Caco-2 (cell line): Measurements from ENCODE around the gene MBP. TPM values are rescaled to one million over a fixed set of nuclear protein-coding genes. Genes with fewer than 3 reads are reported as not detected.
"Not testable (repeated sequence)": the region's sequence is repeated elsewhere in the genome, so short reads cannot be mapped to it uniquely, and the experiment has no call there.

Source experiments
- BruUV-seq: library from RNA; stranded (reverse); fragments of 400-500 nt; replicated peaks from 2 replicates; lab custom pipeline; 2021; lab: Mats Ljungman, UMichigan
- CTCF ChIA-PET: fragments of 300-600 bp; sonication (Branson Sonifier 250); formaldehyde crosslinking; loops from one replicate; lab custom pipeline; 2022; ENCODE audit warnings: antibody characterized with exemption; lab: Charles Lee
- POLR2A ChIA-PET: fragments of 300-600 bp; sonication (Branson Sonifier 250); formaldehyde crosslinking; loops from one replicate; lab custom pipeline; 2022; ENCODE audit warnings: antibody characterized with exemption; lab: Charles Lee
- DNase-seq, 2 experiments: peaks; one replicate each; pipeline versions ENCODE4 v3.0.0 to v3.0.0-alpha.2; 2020 to 2022
- H3K27me3 ChIP-seq: replicated peaks from 2 replicates; pipeline ENCODE4 v1.6.0; 2011; ENCODE audit warnings: low read length; ENCODE audit not compliant: control insufficient read depth, insufficient read depth
- H3K36me3 ChIP-seq: 2 replicates; pipeline ENCODE4 v1.5.1; 2011; ENCODE audit warnings: low read length; ENCODE audit not compliant: control insufficient read depth, insufficient read depth
- H3K4me1 ChIP-seq: fragments of 250-450 bp; sonication (Bioruptor Pico); 2 replicates; pipeline ENCODE4 v1.5.1; 2020; ENCODE audit warnings: mild to moderate bottlenecking
- H3K4me3 ChIP-seq: 2 replicates; pipeline ENCODE4 v1.5.1; 2011; ENCODE audit warnings: low read depth, mild to moderate bottlenecking, control low read depth, low read length
- H3K9me3 ChIP-seq: fragments of 250-450 bp; sonication (Bioruptor Pico); 2 replicates; pipeline ENCODE4 v1.5.1; 2020; ENCODE audit warnings: mild to moderate bottlenecking, moderate library complexity
- H3K27ac Mint-ChIP-seq: one replicate; pipeline ENCODE4 v1.8.0; 2022; ENCODE audit warnings: mixed read lengths; ENCODE audit not compliant: unreplicated experiment
- H3K27me3 Mint-ChIP-seq: one replicate; pipeline ENCODE4 v1.8.0; 2022; ENCODE audit warnings: mixed read lengths; ENCODE audit not compliant: insufficient read depth, unreplicated experiment
- H3K36me3 Mint-ChIP-seq: one replicate; pipeline ENCODE4 v1.8.0; 2022; ENCODE audit warnings: mild to moderate bottlenecking, mixed read lengths; ENCODE audit not compliant: insufficient read depth, unreplicated experiment
- H3K4me1 Mint-ChIP-seq: one replicate; pipeline ENCODE4 v1.8.0; 2022; ENCODE audit warnings: low read depth, mixed read lengths; ENCODE audit not compliant: unreplicated experiment
- H3K4me3 Mint-ChIP-seq: one replicate; pipeline ENCODE4 v1.8.0; 2022; ENCODE audit warnings: mild to moderate bottlenecking, moderate library complexity, mixed read lengths; ENCODE audit not compliant: unreplicated experiment
- H3K9me3 Mint-ChIP-seq: one replicate; pipeline ENCODE4 v1.8.0; 2022; ENCODE audit warnings: mixed read lengths; ENCODE audit not compliant: unreplicated experiment
- intact Hi-C: fragments of 100-400 bp; cut with micrococcal nuclease; formaldehyde crosslinking; loops from one replicate; pipeline ENCODE4 v1.10.0; 2022; ENCODE audit not compliant: unreplicated experiment
- total RNA-seq: library from RNA; stranded (reverse); gene quantifications from 2 replicates; pipeline ENCODE4 v1.2.3, GENCODE V29; 2022
- TF ChIP-seq, protein P1 (sequence below), 2 experiments: fragments of 200-600 bp in 1 of 2; IDR thresholded peaks; 1 replicate in 1 of 2; 2 replicates in 1 of 2; pipeline versions ENCODE4 v1.5.1 to v1.8.0; 2011 to 2022; ENCODE audit warnings: antibody characterized with exemption in 1 of 2, control low read depth in 1 of 2, inconsistent platforms in 1 of 2, low read depth in 1 of 2, low read length in 1 of 2, mild to moderate bottlenecking in 1 of 2, moderate library complexity in 1 of 2; ENCODE audit not compliant: insufficient read depth in 1 of 2, severe bottlenecking in 1 of 2, unreplicated experiment in 1 of 2

Gene MBP
- total RNA-seq, 1 experiment from 2014 or later, result 11.4 TPM

DNA sequence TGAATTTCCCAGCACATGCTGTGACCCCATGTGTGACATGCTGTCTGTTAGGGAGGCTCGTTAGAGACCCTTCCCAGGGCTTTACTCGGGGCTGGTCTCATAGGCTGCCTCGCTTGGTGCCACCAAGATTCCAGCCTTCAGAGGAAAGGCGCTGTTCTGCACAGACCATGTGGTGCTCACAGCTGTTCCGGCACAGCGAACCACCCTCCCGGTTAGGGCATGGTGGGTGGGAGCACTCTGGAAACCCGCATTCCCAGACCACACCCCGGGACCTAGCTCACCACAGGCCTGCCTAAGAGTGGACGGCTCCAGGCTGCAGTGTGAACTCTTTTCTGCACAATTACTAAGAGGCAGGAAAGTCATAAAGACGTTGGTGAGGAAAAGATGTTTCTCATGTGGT, 112.0 kb downstream of the MBP start:
- intact Hi-C loops, result no loop called here
- no peak overlapping the region for H3K4me3 Mint-ChIP-seq
- Histone ChIP-seq H3K36me3 (no peaks in the 10 kb centered on the region; the same call in 1 of the 2 replicates), H3K9me3 (no peaks in the 10 kb centered on the region), H3K27me3 (no peaks in the 10 kb centered on the region), H3K4me3 (no peak overlapping the region), H3K4me1 (no peaks in the 10 kb centered on the region)
- H3K9me3 Mint-ChIP-seq, result peaks cover 11% of the 10 kb centered on the region
- H3K36me3 Mint-ChIP-seq, result no peaks in the 10 kb centered on the region
- BruUV-seq, result no TSS peak
- POLR2A ChIA-PET, result no interaction called here
- no peak for DNase-seq
- no peak overlapping the region for H3K27ac Mint-ChIP-seq
- CTCF ChIA-PET, result no interaction called here
- no peaks in the 10 kb centered on the region for H3K27me3 Mint-ChIP-seq
- TF ChIP-seq, protein P1, sequence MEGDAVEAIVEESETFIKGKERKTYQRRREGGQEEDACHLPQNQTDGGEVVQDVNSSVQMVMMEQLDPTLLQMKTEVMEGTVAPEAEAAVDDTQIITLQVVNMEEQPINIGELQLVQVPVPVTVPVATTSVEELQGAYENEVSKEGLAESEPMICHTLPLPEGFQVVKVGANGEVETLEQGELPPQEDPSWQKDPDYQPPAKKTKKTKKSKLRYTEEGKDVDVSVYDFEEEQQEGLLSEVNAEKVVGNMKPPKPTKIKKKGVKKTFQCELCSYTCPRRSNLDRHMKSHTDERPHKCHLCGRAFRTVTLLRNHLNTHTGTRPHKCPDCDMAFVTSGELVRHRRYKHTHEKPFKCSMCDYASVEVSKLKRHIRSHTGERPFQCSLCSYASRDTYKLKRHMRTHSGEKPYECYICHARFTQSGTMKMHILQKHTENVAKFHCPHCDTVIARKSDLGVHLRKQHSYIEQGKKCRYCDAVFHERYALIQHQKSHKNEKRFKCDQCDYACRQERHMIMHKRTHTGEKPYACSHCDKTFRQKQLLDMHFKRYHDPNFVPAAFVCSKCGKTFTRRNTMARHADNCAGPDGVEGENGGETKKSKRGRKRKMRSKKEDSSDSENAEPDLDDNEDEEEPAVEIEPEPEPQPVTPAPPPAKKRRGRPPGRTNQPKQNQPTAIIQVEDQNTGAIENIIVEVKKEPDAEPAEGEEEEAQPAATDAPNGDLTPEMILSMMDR (IDR thresholded peaks at IDR 0.05; ENCODE audit: insufficient read depth in 1 of 2, low read depth in 1 of 2, low read length in 1 of 2, severe bottlenecking in 1 of 2, unreplicated experiment in 1 of 2), result no peak
- H3K4me1 Mint-ChIP-seq, result no peaks in the 10 kb centered on the region

- Mint-ChIP-seq H3K9me3 (peaks cover 11% of the 10 kb centered on the region), H3K4me1 (no peaks in the 10 kb centered on the region), H3K27me3 (no peaks in the 10 kb centered on the region), H3K36me3 (no peaks in the 10 kb centered on the region), H3K27ac (no peak overlapping the region), H3K4me3 (no peak overlapping the region)
- intact Hi-C loops, result no loop called here
- DNase-seq, result no peak
- ChIA-PET POLR2A (no interaction called here), CTCF (no interaction called here)
- BruUV-seq, result no TSS peak
- H3K4me3 ChIP-seq, result no peak overlapping the region
- H3K9me3 ChIP-seq, result no peaks in the 10 kb centered on the region
- H3K36me3 ChIP-seq, result no peaks in the 10 kb centered on the region; the same call in 1 of the 2 replicates
- TF ChIP-seq, protein P1 (IDR thresholded peaks at IDR 0.05; ENCODE audit: insufficient read depth in 1 of 2, low read depth in 1 of 2, low read length in 1 of 2, severe bottlenecking in 1 of 2, unreplicated experiment in 1 of 2), result no peak
- H3K4me1 ChIP-seq, result no peaks in the 10 kb centered on the region
- no peaks in the 10 kb centered on the region for H3K27me3 ChIP-seq
These were observed 112.9 kb downstream of the MBP start for GRCh38 chr18:77019641-77020040.

DNA sequence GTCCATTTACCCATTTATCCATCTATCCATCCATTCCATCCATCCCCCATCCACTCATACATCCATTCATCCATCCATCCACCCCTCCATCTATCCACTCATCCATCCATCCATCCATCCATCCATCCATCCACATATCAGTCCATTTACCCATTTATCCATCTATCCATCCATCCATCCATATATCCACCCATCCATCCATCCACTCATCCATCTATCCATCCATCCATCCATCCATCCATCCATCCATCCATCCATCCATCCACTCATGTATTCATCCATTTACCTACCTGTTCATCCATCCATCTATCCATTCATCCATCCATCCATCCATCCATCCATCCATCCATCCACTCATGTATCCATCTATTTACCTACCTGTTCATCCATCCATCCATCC, 113.9 kb downstream of the MBP start:
- H3K4me1 ChIP-seq, H3K27me3 Mint-ChIP-seq, H3K4me1 Mint-ChIP-seq, H3K27ac Mint-ChIP-seq, H3K9me3 ChIP-seq, intact Hi-C loops, CTCF ChIA-PET, H3K4me3 ChIP-seq, H3K36me3 Mint-ChIP-seq, H3K4me3 Mint-ChIP-seq, POLR2A ChIA-PET, DNase-seq, H3K36me3 ChIP-seq, BruUV-seq, H3K27me3 ChIP-seq: not testable (repeated sequence)
- peaks cover 11% of the 10 kb centered on the region for H3K9me3 Mint-ChIP-seq

GRCh38 chr18:77017355-77017754, 115.2 kb downstream of the MBP start:
- Histone ChIP-seq H3K27me3 (no peaks in the 10 kb centered on the region), H3K9me3 (no peaks in the 10 kb centered on the region), H3K4me1 (no peaks in the 10 kb centered on the region), H3K36me3 (no peaks in the 10 kb centered on the region; the same call in 1 of the 2 replicates), H3K4me3 (no peak overlapping the region)
- Mint-ChIP-seq H3K27me3 (no peaks in the 10 kb centered on the region), H3K4me3 (no peak overlapping the region), H3K27ac (no peak overlapping the region), H3K4me1 (no peaks in the 10 kb centered on the region), H3K36me3 (no peaks in the 10 kb centered on the region), H3K9me3 (peaks cover 11% of the 10 kb centered on the region)
- ChIA-PET CTCF (no interaction called here), POLR2A (no interaction called here)
- no TSS peak for BruUV-seq
- no peak for DNase-seq
- intact Hi-C loops, result no loop called here
- TF ChIP-seq, protein P1 (IDR thresholded peaks at IDR 0.05; ENCODE audit: insufficient read depth in 1 of 2, low read depth in 1 of 2, low read length in 1 of 2, severe bottlenecking in 1 of 2, unreplicated experiment in 1 of 2), result no peak
